OCI-LY3 (cell line): ENCODE data around the gene ADGRD1.

Experiments used
- H2AFZ ChIP-seq: fragments of 200-600, 300-600 bp; shearing (Covaris generic); 2 replicates; pipeline ENCODE4 v1.6.0; 2014; ENCODE audit warnings: antibody characterized with exemption, low read depth, low read length
- H3K27ac ChIP-seq: fragments of 200-600, 300-600 bp; sonication (generic); 2 replicates; pipeline ENCODE4 v1.5.1; 2014; ENCODE audit warnings: mild to moderate bottlenecking, low read length, moderate library complexity, mixed read lengths
- H3K27me3 ChIP-seq: fragments of 200-600, 300-600 bp; sonication (generic); 2 replicates; pipeline ENCODE4 v1.6.1; 2014; ENCODE audit warnings: low read depth, low read length, mixed read lengths
- H3K36me3 ChIP-seq: fragments of 200-600, 300-600 bp; sonication (generic); replicated peaks from 2 replicates; pipeline ENCODE3; 2014; ENCODE audit warnings: low read depth, low read length, mixed read lengths
- H3K4me1 ChIP-seq: fragments of 300-600, 200-600 bp; sonication (generic); 2 replicates; pipeline ENCODE4 v1.6.1; 2014; ENCODE audit warnings: low read length, mixed read lengths
- H3K4me2 ChIP-seq: fragments of 200-600, 300-600 bp; sonication (generic); 2 replicates; pipeline ENCODE4 v1.6.1; 2014; ENCODE audit warnings: low read length, mixed read lengths
- H3K4me3 ChIP-seq: fragments of 300-600, 200-600 bp; sonication (generic); 2 replicates; pipeline ENCODE4 v1.5.1; 2014; ENCODE audit warnings: antibody characterized with exemption, mild to moderate bottlenecking, low read length, moderate library complexity
- H3K79me2 ChIP-seq: fragments of 300-600, 200-600 bp; shearing (Covaris generic); 2 replicates; pipeline ENCODE4 v1.6.1; 2014; ENCODE audit warnings: mild to moderate bottlenecking, low read length, mixed read lengths
- H3K9ac ChIP-seq: fragments of 300-600, 200-600 bp; shearing (Covaris generic); 2 replicates; pipeline ENCODE4 v1.6.0; 2014; ENCODE audit warnings: mild to moderate bottlenecking, low read length, moderate library complexity
- H3K9me3 ChIP-seq: fragments of 200-600, 300-600 bp; shearing (Covaris generic); 2 replicates; pipeline ENCODE4 v1.6.1; 2014; ENCODE audit warnings: low read length, mixed read lengths; ENCODE audit not compliant: insufficient read depth
- H4K20me1 ChIP-seq: fragments of 200-600, 300-600 bp; sonication (generic); 2 replicates; pipeline ENCODE4 v1.6.1; 2016; ENCODE audit warnings: low read length, mixed read lengths; ENCODE audit not compliant: insufficient read depth
- CTCF ChIP-seq: fragments of 200-600, 300-600 bp; sonication (generic); IDR thresholded peaks from 2 replicates; pipeline ENCODE4 v1.5.1; 2014; ENCODE audit warnings: antibody characterized with exemption, low read length, low read depth
- EZH2phosphoT487 ChIP-seq: fragments of 200-600 bp; shearing (Covaris generic); IDR thresholded peaks from 2 replicates; pipeline ENCODE4 v1.6.1; 2018; ENCODE audit warnings: antibody characterized with exemption, mixed run types, low read depth

The ADGRD1 gene

DNA sequence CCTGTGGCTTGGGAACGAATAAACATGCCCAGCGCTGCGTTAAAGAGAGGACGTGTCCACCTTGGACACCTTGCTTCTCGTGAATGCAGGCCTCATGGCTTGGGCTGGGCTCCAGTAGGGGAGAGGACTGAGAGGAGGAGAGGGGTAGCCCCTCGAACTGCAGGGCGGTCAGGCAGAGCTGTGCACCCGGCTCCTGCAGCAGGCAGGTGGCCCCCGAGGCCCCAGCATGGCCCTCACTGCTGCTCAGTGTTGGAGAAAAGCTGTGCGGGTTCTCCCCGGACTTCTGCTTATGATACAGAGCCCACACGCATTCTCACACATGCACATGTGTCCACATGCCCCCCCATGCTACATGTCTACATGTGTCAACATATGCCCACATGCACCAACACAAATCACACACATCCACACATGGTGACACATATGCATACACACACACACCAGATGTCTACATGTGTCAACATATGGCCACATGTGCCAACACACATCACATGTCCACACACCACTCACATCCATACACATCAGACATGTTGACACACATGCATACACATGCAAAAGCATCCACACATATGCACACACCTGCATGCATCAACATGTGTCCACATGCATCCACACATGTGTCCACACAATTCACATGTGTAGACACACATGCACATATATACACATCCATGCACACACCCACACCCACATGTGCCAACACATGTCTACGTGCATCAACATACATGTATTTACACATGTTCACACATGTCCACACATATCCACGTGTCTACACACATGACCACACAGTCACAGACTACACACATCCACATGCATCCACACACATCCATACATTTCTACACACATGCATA, 3.0 kb downstream of the ADGRD1 start:
- Histone ChIP-seq H3K36me3 (no peaks in the 10 kb centered on the region), H4K20me1 (no peaks in the 10 kb centered on the region), H3K79me2 (no peaks in the 10 kb centered on the region), H3K9ac (no peak overlapping the region), H3K27ac (no peak overlapping the region), H2AFZ (no peak overlapping the region), H3K9me3 (no peaks in the 10 kb centered on the region), H3K4me2 (no peak overlapping the region), H3K4me1 (no peaks in the 10 kb centered on the region), H3K4me3 (no peak overlapping the region), H3K27me3 (0 out of 2 replicates have a peak, but pooled peaks cover 3% of the 10 kb centered on the region)
- no peak for TF ChIP-seq CTCF
- no peak for TF ChIP-seq EZH2phosphoT487

DNA sequence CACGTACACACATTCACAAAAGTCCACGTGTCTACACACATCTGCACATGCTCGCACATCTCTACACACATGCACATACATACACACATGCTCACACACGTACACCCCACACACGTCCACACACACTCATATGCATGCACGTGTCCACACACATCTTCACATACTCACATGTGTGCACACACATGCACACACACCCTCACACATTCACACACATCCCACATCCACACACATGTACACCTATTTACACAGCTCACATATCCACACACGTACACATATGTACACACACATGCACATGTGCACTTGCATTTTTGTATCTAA, 3.6 kb downstream of the ADGRD1 start:
- H3K4me2 ChIP-seq = no peak overlapping the region
- no peaks in the 10 kb centered on the region for H3K9me3 ChIP-seq
- no peak overlapping the region for H2AFZ ChIP-seq
- no peak overlapping the region for H3K4me3 ChIP-seq
- H3K36me3 ChIP-seq = no peaks in the 10 kb centered on the region
- no peak overlapping the region for H3K9ac ChIP-seq
- H3K79me2 ChIP-seq = no peaks in the 10 kb centered on the region
- 0 out of 2 replicates have a peak, but pooled peaks cover 3% of the 10 kb centered on the region for H3K27me3 ChIP-seq
- H3K27ac ChIP-seq = no peak overlapping the region
- TF ChIP-seq CTCF = no peak
- no peak for TF ChIP-seq EZH2phosphoT487
- no peaks in the 10 kb centered on the region for H3K4me1 ChIP-seq
- H4K20me1 ChIP-seq = no peaks in the 10 kb centered on the region

- no peak overlapping the region for H3K27ac ChIP-seq
- TF ChIP-seq CTCF (no peak), EZH2phosphoT487 (no peak)
- H3K4me2 ChIP-seq = no peak overlapping the region
- H3K9me3 ChIP-seq = no peaks in the 10 kb centered on the region
- H3K4me3 ChIP-seq = no peak overlapping the region
- no peaks in the 10 kb centered on the region for H4K20me1 ChIP-seq
- no peaks in the 10 kb centered on the region for H3K4me1 ChIP-seq
- no peaks in the 10 kb centered on the region for H3K79me2 ChIP-seq
- H3K9ac ChIP-seq = no peak overlapping the region
- H3K36me3 ChIP-seq = no peaks in the 10 kb centered on the region
- no peak overlapping the region for H2AFZ ChIP-seq
- no peaks in the 10 kb centered on the region for H3K27me3 ChIP-seq
Measured at GRCh38 chr12:130958557-130959140, 4.9 kb downstream of the ADGRD1 start.

GRCh38 chr12:130959632-130960031, 5.9 kb downstream of the ADGRD1 start:
- H3K4me3 ChIP-seq = no peak overlapping the region
- H3K79me2 ChIP-seq = no peaks in the 10 kb centered on the region
- no peaks in the 10 kb centered on the region for H3K27me3 ChIP-seq
- H4K20me1 ChIP-seq = no peaks in the 10 kb centered on the region
- H3K4me1 ChIP-seq = no peaks in the 10 kb centered on the region
- H3K36me3 ChIP-seq = no peaks in the 10 kb centered on the region
- no peak overlapping the region for H3K4me2 ChIP-seq
- no peak overlapping the region for H2AFZ ChIP-seq
- TF ChIP-seq EZH2phosphoT487 (no peak), CTCF (no peak)
- H3K9me3 ChIP-seq = no peaks in the 10 kb centered on the region
- H3K9ac ChIP-seq = no peak overlapping the region
- no peak overlapping the region for H3K27ac ChIP-seq
